Progenitor cell of endocrine pancreas (in vitro differentiated cells): Measurements from ENCODE around the gene MIS18A. TPM values are rescaled to one million over a fixed set of nuclear protein-coding genes. Genes with fewer than 3 reads are reported as not detected.

Source experiments
- DNase-seq: peaks from one replicate; pipeline ENCODE4 v3.0.0; 2021; ENCODE audit warnings: low spot score; ENCODE audit not compliant: unreplicated experiment
- H3K27ac Mint-ChIP-seq: 2 replicates; pipeline ENCODE4 v1.8.0; 2021; ENCODE audit warnings: mild to moderate bottlenecking, moderate library complexity, mixed read lengths
- H3K27me3 Mint-ChIP-seq: 2 replicates; pipeline ENCODE4 v1.8.0; 2021; ENCODE audit warnings: mixed read lengths
- H3K36me3 Mint-ChIP-seq: 2 replicates; pipeline ENCODE4 v1.8.0; 2022; ENCODE audit warnings: mixed read lengths; ENCODE audit not compliant: insufficient read depth
- H3K4me1 Mint-ChIP-seq: 2 replicates; pipeline ENCODE4 v1.8.0; 2021; ENCODE audit warnings: low read depth, mixed read lengths
- H3K4me3 Mint-ChIP-seq: 2 replicates; pipeline ENCODE4 v1.8.0; 2021; ENCODE audit warnings: low read depth, mild to moderate bottlenecking, moderate library complexity, mixed read lengths
- H3K9me3 Mint-ChIP-seq: 2 replicates; pipeline ENCODE4 v1.8.0; 2021; ENCODE audit warnings: low read depth, mixed read lengths
- CTCF ChIP-seq: fragments of 200-600 bp; sonication (generic); IDR thresholded peaks from one replicate; pipeline ENCODE4 v1.5.0; 2021; ENCODE audit warnings: antibody characterized with exemption, mild to moderate bottlenecking; ENCODE audit not compliant: unreplicated experiment
- total RNA-seq: library from RNA; stranded (reverse); gene quantifications from 2 replicates; pipeline ENCODE4 v1.2.1, GENCODE V29; 2021

Gene MIS18A
- total RNA-seq, 1 donor from 2014 or later, result 23.6 TPM

- no peaks in the 10 kb centered on the region for H3K36me3 Mint-ChIP-seq
- H3K27ac Mint-ChIP-seq, result no peak overlapping the region
- TF ChIP-seq CTCF, result no peak
- no peak for DNase-seq
- peaks cover 3% of the 10 kb centered on the region for H3K27me3 Mint-ChIP-seq
- H3K9me3 Mint-ChIP-seq, result no peaks in the 10 kb centered on the region
- H3K4me3 Mint-ChIP-seq, result no peak overlapping the region
- H3K4me1 Mint-ChIP-seq, result no peaks in the 10 kb centered on the region
Measured at GRCh38 chr21:32256873-32257620, 21.8 kb downstream of the MIS18A start.

GRCh38 chr21:32256251-32256650 lies 22.6 kb downstream of the MIS18A start:
- Mint-ChIP-seq H3K4me1 (no peaks in the 10 kb centered on the region), H3K27ac (no peak overlapping the region), H3K4me3 (no peak overlapping the region), H3K36me3 (no peaks in the 10 kb centered on the region), H3K27me3 (peaks cover 9% of the 10 kb centered on the region), H3K9me3 (no peaks in the 10 kb centered on the region)
- no peak for DNase-seq
- no peak for TF ChIP-seq CTCF

GRCh38 chr21:32253215-32253641 lies 25.6 kb downstream of the MIS18A start:
- no peak for TF ChIP-seq CTCF
- Mint-ChIP-seq H3K36me3 (no peaks in the 10 kb centered on the region), H3K27me3 (peaks cover 13% of the 10 kb centered on the region), H3K4me1 (peaks cover 2% of the 10 kb centered on the region), H3K9me3 (no peaks in the 10 kb centered on the region), H3K4me3 (no peak overlapping the region), H3K27ac (no peak overlapping the region)
- no peak for DNase-seq

- Mint-ChIP-seq H3K4me1 (peaks cover 2% of the 10 kb centered on the region), H3K4me3 (no peak overlapping the region)
Measured at GRCh38 chr21:32252136-32252535, 26.7 kb downstream of the MIS18A start.

More at GRCh38 chr21:32252136-32252535, 26.7 kb downstream of the MIS18A start:
- Mint-ChIP-seq H3K36me3 (no peaks in the 10 kb centered on the region), H3K9me3 (no peaks in the 10 kb centered on the region), H3K27me3 (peaks cover 15% of the 10 kb centered on the region), H3K27ac (no peak overlapping the region)
- TF ChIP-seq CTCF, result no peak
- DNase-seq, result no peak
